Fibroblast of pulmonary artery (primary cell): ENCODE results near the gene AQP12A.

Source experiments
- DNase-seq: peaks from one replicate; pipeline ENCODE4 v3.0.0-alpha.2; 2010; ENCODE audit warnings: low read depth
- H3K4me3 ChIP-seq: replicated peaks from 2 replicates; pipeline ENCODE4 v1.5.1; 2011; ENCODE audit warnings: low read depth, mild to moderate bottlenecking, control low read depth, low read length, moderate library complexity
- TF ChIP-seq, protein P1 (sequence below): IDR thresholded peaks from 2 replicates; pipeline ENCODE4 v1.5.1; 2011; ENCODE audit warnings: mild to moderate bottlenecking, control low read depth, low read length, inconsistent platforms; ENCODE audit errors: missing control alignments

The AQP12A gene

DNA sequence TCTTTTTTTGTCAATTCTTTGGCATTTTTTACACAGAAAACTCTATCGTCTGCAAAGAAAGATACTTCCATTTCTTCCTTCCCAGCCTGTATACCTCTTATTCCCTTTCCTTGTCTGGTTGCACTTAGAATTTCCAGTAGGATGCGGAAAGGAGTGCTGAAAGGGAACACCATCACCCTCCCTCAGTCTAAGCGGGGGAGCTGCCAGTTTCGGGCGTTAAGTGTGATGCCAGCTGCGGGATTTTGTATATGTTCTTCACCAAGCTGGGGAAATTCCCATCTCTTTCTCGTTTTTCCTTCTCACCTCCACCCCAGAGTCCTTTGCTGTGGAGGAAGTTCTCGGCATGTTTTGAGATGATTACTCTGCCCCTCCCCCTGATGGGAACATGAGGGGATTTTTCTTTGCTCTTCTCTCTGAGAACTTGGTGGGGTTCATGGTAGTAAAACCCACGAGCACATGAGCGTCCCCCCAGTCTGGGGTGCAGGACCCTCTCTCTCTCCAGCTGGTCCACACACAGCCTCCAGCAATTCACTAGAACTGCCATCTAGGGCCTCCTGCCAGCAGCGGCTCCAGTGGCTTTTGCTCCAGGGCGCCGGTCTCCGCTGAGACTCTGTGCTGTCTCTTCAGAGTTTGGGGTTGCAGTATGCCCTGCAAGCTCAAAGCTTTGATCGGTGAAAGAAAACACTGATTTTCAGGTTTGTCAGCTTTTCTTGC, 15.5 kb downstream of the AQP12A start:
- TF ChIP-seq, protein P1, sequence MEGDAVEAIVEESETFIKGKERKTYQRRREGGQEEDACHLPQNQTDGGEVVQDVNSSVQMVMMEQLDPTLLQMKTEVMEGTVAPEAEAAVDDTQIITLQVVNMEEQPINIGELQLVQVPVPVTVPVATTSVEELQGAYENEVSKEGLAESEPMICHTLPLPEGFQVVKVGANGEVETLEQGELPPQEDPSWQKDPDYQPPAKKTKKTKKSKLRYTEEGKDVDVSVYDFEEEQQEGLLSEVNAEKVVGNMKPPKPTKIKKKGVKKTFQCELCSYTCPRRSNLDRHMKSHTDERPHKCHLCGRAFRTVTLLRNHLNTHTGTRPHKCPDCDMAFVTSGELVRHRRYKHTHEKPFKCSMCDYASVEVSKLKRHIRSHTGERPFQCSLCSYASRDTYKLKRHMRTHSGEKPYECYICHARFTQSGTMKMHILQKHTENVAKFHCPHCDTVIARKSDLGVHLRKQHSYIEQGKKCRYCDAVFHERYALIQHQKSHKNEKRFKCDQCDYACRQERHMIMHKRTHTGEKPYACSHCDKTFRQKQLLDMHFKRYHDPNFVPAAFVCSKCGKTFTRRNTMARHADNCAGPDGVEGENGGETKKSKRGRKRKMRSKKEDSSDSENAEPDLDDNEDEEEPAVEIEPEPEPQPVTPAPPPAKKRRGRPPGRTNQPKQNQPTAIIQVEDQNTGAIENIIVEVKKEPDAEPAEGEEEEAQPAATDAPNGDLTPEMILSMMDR, result no peak
- no peak overlapping the region for H3K4me3 ChIP-seq
- DNase-seq, result no peak

DNA sequence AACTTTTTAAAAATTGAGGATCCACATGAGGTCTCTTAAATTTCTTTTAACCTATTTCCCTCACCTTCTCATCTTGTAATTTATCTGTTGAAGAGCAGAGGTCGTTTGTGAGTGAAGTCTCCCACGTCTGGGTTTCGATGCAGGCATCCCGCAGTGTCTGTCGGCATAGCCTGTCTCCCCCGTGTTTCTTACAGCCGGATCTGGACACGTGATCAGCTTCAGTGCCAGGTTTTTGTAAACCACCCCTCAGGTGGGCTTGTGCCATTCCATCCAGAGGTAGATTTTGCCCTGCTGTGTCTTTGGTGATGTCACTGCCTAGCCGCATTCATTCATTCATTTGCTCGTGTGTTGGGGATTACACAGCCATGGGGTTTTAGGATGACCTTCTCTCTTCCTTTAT, 16.2 kb downstream of the AQP12A start:
- DNase-seq, result no peak
- TF ChIP-seq, protein P1, result no peak

DNA sequence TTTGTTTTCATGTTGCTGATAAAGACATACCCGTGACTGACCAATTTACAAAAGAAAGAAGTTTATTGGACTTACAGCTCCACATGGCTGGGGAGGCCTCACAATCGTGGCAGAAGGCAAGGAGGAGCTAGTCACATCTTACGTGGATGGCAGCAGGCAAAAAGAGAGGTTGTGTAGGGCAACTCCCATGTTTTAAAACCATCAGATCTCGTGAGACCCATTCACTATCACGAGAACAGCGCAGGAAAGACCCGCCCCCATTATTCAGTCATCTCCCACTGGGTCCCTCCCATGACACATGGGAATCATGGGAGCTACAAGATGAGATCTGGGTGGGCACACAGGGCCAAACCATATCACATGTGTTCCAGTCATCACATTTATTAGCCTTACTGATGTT, 16.8 kb downstream of the AQP12A start:
- TF ChIP-seq, protein P1, result no peak
- no peak for DNase-seq

More for the DNA sequence above, 16.2 kb downstream of the AQP12A start:
- H3K4me3 ChIP-seq, result no peak overlapping the region

DNA sequence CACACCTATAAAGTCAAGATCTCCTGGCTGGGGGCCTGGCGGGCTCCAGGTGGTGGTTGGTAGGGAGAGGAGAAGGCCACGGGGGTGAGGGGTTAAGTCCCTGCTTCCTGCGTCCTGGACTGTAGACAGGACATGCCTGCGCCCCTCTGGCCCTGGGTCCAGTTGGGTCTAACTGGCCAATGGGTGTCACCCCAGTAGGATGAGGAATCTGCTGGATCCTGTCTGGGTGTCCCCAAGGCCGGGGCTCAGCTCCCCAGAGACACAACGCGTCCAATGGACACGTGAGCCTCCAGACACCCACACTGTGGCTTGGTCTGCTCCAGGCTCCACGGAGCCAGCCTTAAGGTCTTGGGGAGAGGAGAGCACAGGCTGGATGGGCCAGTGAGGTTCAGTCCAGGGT, 19.6 kb downstream of the AQP12A start:
- H3K4me3 ChIP-seq, result no peak overlapping the region
- TF ChIP-seq, protein P1, result no peak
- no peak for DNase-seq

More for the DNA sequence above, 16.8 kb downstream of the AQP12A start:
- no peak overlapping the region for H3K4me3 ChIP-seq

DNA sequence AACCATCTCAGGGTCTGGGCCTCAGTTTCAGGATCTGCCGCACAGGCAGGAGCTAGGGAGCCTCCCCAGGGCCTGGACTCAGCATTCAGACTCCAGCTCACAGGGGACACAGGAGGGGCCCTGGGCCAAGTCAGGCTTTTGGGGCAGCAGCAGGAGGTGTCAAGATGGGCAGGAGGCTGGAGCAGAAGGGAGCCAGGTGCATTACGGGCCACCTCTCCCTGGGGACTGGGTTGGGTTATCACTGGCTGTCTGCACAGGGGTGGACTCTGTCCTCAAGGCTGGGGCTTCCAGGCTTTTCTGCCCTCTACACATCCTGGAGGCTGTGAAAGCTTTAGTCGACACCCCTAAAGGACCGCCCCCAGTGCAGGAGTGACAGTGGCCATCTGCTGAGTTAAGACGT, 20.0 kb downstream of the AQP12A start:
- H3K4me3 ChIP-seq, result no peak overlapping the region
- DNase-seq, result no peak
- TF ChIP-seq, protein P1, result no peak

DNA sequence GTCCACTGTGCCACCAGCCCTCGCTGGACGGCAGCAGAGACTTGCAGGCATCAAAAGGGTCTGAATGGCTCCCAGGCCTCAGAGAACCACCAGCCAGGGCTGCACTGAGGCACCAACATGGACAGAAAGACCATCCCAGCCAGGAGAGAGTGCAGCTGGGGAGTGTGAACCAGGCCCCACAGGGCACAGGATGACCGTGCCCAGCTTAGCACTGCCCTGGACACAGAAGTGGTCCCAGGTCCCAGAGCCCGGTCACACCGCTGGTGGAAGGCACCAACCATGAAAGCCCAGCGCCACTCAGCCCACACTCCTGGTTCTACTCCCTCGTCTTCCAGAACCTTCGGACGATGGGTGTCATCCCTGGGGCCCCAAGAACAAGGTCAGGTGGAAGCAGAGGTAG, 20.5 kb downstream of the AQP12A start:
- no peak for DNase-seq
- TF ChIP-seq, protein P1, result no peak
- no peak overlapping the region for H3K4me3 ChIP-seq

DNA sequence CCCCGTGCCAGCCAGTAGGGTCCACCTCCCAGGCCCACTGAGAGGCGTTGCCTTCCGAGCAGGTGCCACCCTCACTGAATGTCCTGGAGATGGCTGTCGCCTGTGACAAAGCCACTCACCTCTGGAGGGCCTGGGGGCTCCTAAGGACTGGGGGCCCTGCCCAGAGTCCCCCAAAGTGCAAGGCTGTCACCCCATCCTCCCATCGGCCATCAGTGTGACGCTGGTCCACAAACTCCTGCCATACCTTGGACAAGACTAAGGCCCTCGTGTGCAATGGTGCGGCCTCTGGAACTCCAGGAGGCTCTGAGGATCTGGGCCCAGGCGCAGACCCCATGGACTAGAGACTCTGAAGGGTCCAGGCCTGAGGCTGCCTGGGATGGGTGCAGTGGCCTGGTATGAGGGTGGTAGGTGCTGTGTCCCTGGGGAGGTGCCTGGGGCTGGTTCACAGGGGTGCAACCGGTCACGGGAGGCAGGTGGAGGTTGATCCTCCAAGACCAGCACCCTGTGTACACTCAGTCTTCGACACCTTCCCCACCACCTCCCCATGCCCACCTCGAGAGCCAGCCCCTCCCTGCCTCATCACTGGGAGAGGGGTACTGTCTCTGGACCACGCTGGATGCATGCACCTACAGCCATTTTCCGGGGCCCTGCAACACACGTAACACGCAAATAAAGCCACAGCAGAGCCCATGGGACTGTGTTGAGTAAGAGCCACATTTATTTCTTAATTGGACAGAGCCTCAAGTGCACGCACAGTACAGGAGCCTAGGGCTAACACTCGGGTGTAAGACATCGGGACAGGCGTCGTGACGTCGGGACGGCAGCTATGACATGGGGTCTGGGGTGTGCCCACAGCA, 21.6 kb downstream of the AQP12A start:
- TF ChIP-seq, protein P1, result no peak
- H3K4me3 ChIP-seq, result no peak overlapping the region
- DNase-seq, result no peak
